Neutrophil (primary cell): ENCODE results near the gene KIR3DL1.
"Not testable (repeated sequence)": the region's sequence is repeated elsewhere in the genome, so short reads cannot be mapped to it uniquely, and the experiment has no call there.

ENCODE experiments used
- H3K27ac ChIP-seq: fragments of 200-600 bp; sonication (generic); 2 replicates; pipeline ENCODE4 v1.5.1; 2016; ENCODE audit warnings: mild to moderate bottlenecking, moderate library complexity
- H3K27me3 ChIP-seq: fragments of 200-600 bp; sonication (generic); 2 replicates; pipeline ENCODE4 v1.6.0; 2016; ENCODE audit warnings: mild to moderate bottlenecking
- H3K36me3 ChIP-seq: fragments of 200-600 bp; sonication (generic); 2 replicates; pipeline ENCODE4 v1.5.1; 2017
- H3K4me1 ChIP-seq, 2 experiments: fragments of 200-600 bp in 1 of 2; sonication (generic) in 1 of 2; 1 replicate in 1 of 2; 2 replicates in 1 of 2; pipeline versions ENCODE4 v1.5.1 to v1.6.1; 2013 to 2016; ENCODE audit warnings: low read depth in 1 of 2, low read length in 1 of 2, mild to moderate bottlenecking in 1 of 2, moderate library complexity in 1 of 2; ENCODE audit not compliant: control insufficient read depth in 1 of 2, insufficient read depth in 1 of 2
- H3K4me3 ChIP-seq, 2 experiments: fragments of 200-600 bp in 1 of 2; sonication (generic) in 1 of 2; 1 replicate in 1 of 2; 2 replicates in 1 of 2; pipeline ENCODE4 v1.5.1; 2013 to 2016; ENCODE audit warnings: low read depth in 1 of 2, low read length in 1 of 2, mild to moderate bottlenecking in 1 of 2, moderate library complexity in 1 of 2
- H3K9me3 ChIP-seq: fragments of 200-600 bp; sonication (generic); 2 replicates; pipeline ENCODE4 v1.5.1; 2016
- TF ChIP-seq, protein P1 (sequence below): fragments of 200-600 bp; sonication (generic); IDR thresholded peaks from 2 replicates; pipeline ENCODE4 v1.5.1; 2016; ENCODE audit warnings: antibody characterized with exemption

Gene KIR3DL1

GRCh38 chr19:54835126-54835525 lies 18.9 kb downstream of the KIR3DL1 start:
- not testable (repeated sequence) for H3K27me3 ChIP-seq, H3K36me3 ChIP-seq, H3K9me3 ChIP-seq, H3K27ac ChIP-seq, H3K4me3 ChIP-seq
- H3K4me1 ChIP-seq: peaks cover 15 to 23% of the 10 kb centered on the region in 2 experiments

- Histone ChIP-seq H3K4me1 (peaks cover 15 to 23% of the 10 kb centered on the region in 2 experiments), H3K4me3 (peak overlapping the region in 1 of 2 experiments; percentile 25), H3K27ac (peak overlapping the region; percentile 83)
- H3K9me3 ChIP-seq, H3K36me3 ChIP-seq, H3K27me3 ChIP-seq: not testable (repeated sequence)
Measured at GRCh38 chr19:54837522-54837921, 21.3 kb downstream of the KIR3DL1 start.

GRCh38 chr19:54843171-54843570 lies 26.9 kb downstream of the KIR3DL1 start:
- not testable (repeated sequence) for H3K27me3 ChIP-seq, H3K36me3 ChIP-seq, H3K4me1 ChIP-seq

GRCh38 chr19:54850061-54850640 lies 33.9 kb downstream of the KIR3DL1 start, which contains the start of gene KIR3DL2:
Gene KIR3DL2, plus strand, starts transcription at chr19:54850443. Its CDS starts 33 bp downstream, at chr19:54850476.
- peaks cover 6 to 19% of the 10 kb centered on the region in 2 experiments for H3K4me1 ChIP-seq
- not testable (repeated sequence) for H3K36me3 ChIP-seq, H3K9me3 ChIP-seq, H3K4me3 ChIP-seq, H3K27me3 ChIP-seq
- peak within 1 kb of the TSS; percentile 59 for H3K27ac ChIP-seq

More at GRCh38 chr19:54843171-54843570, 26.9 kb downstream of the KIR3DL1 start:
- H3K4me3 ChIP-seq, H3K27ac ChIP-seq, H3K9me3 ChIP-seq: not testable (repeated sequence)

DNA sequence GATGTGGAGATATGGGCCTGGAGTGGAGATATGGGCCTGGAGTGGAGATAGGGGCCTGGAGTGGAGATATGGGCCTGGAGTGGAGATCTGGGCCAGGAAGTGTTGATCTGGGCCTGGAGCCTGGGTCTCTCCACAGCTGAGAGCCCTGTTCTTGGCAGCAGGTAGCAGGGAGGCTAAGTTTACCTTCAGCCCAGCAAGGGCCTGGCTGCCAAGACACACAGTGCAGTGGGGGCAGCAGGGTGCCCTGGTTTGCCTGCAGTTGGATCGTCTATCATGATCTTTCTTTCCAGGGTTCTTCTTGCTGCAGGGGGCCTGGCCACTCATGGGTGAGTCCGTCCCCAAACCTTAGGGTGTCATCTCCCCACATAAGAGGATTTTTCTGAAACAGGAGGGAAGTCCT lies 34.7 kb downstream of the KIR3DL1 start:
- TF ChIP-seq, protein P1, sequence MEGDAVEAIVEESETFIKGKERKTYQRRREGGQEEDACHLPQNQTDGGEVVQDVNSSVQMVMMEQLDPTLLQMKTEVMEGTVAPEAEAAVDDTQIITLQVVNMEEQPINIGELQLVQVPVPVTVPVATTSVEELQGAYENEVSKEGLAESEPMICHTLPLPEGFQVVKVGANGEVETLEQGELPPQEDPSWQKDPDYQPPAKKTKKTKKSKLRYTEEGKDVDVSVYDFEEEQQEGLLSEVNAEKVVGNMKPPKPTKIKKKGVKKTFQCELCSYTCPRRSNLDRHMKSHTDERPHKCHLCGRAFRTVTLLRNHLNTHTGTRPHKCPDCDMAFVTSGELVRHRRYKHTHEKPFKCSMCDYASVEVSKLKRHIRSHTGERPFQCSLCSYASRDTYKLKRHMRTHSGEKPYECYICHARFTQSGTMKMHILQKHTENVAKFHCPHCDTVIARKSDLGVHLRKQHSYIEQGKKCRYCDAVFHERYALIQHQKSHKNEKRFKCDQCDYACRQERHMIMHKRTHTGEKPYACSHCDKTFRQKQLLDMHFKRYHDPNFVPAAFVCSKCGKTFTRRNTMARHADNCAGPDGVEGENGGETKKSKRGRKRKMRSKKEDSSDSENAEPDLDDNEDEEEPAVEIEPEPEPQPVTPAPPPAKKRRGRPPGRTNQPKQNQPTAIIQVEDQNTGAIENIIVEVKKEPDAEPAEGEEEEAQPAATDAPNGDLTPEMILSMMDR: no peak
- Histone ChIP-seq H3K27ac (peak overlapping the region; percentile 59), H3K36me3 (no peaks in the 10 kb centered on the region), H3K4me1 (peaks cover 14 to 26% of the 10 kb centered on the region in 2 experiments), H3K4me3 (no peak overlapping the region), H3K27me3 (no peaks in the 10 kb centered on the region), H3K9me3 (no peaks in the 10 kb centered on the region)

DNA sequence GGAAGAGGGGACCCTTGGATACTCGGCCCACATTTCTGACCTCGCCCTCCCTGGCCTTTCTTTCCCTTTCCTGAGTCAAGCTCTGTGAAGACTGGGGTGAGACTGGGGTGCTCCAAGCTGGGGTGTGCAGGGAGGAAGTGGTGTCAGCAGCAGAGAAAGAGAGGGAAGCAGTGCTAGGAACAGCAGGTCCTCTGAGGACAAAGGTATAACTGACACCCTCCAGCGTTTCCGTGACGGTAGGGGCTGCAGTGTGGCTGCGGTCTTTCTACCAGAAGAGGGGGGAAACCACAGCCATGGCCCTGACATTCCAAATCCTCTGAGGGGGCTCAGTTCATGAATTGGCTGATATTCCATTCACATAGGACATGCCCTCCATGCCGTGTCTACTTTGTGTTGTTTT lies 35.1 kb downstream of the KIR3DL1 start:
- H3K27ac ChIP-seq: peak overlapping the region; percentile 59
- no peaks in the 10 kb centered on the region for H3K36me3 ChIP-seq
- peaks cover 14 to 26% of the 10 kb centered on the region in 2 experiments for H3K4me1 ChIP-seq
- TF ChIP-seq, protein P1: no peak
- no peaks in the 10 kb centered on the region for H3K9me3 ChIP-seq
- no peak overlapping the region for H3K4me3 ChIP-seq
- H3K27me3 ChIP-seq: no peaks in the 10 kb centered on the region

- Histone ChIP-seq H3K4me1 (peaks cover 36 to 47% of the 10 kb centered on the region in 2 experiments), H3K27ac (peak overlapping the region; percentile 63)
- H3K9me3 ChIP-seq, H3K27me3 ChIP-seq, H3K4me3 ChIP-seq, H3K36me3 ChIP-seq: not testable (repeated sequence)
Measured at GRCh38 chr19:54855241-54855640, 39.0 kb downstream of the KIR3DL1 start.

- peak overlapping the region; percentile 72 for H3K27ac ChIP-seq
- not testable (repeated sequence) for H3K36me3 ChIP-seq, H3K4me3 ChIP-seq, H3K9me3 ChIP-seq
- H3K4me1 ChIP-seq: peaks cover 31 to 33% of the 10 kb centered on the region in 2 experiments
- peaks cover 16% of the 10 kb centered on the region for H3K27me3 ChIP-seq
Measured at GRCh38 chr19:54858476-54858875, 42.2 kb downstream of the KIR3DL1 start.

- H3K4me1 ChIP-seq: peaks cover 31 to 33% of the 10 kb centered on the region in 2 experiments
- peak overlapping the region in 1 of 2 experiments; percentile 7 for H3K4me3 ChIP-seq
- not testable (repeated sequence) for H3K9me3 ChIP-seq, H3K36me3 ChIP-seq
- H3K27me3 ChIP-seq: peaks cover 16% of the 10 kb centered on the region
- H3K27ac ChIP-seq: peak overlapping the region; percentile 72
Measured at GRCh38 chr19:54859421-54859820, 43.2 kb downstream of the KIR3DL1 start.

GRCh38 chr19:54863459-54863858 lies 47.2 kb downstream of the KIR3DL1 start:
- H3K4me1 ChIP-seq: peaks cover 17 to 19% of the 10 kb centered on the region in 2 experiments
- not testable (repeated sequence) for H3K36me3 ChIP-seq

More at GRCh38 chr19:54863459-54863858, 47.2 kb downstream of the KIR3DL1 start:
- H3K4me3 ChIP-seq, H3K27ac ChIP-seq, H3K9me3 ChIP-seq: not testable (repeated sequence)
- peaks cover 32% of the 10 kb centered on the region for H3K27me3 ChIP-seq
